Testis (tissue), 2 donors: ENCODE data around the gene DHX40.

Experiments
- POLR2A ChIP-seq: fragments of 450-650 bp; IDR thresholded peaks from one replicate; pipeline ENCODE4 v1.6.1; 2017; ENCODE audit warnings: antibody characterized with exemption, mild to moderate bottlenecking, moderate library complexity
- TF ChIP-seq, protein P1 (sequence below), 3 experiments: fragments of 450-650 bp in 2 of 3; fragments of 200-600 bp in 1 of 3; sonication (generic) in 1 of 3; IDR thresholded peaks; one replicate each; pipeline ENCODE4 v1.5.1; 2016 to 2019; ENCODE audit warnings: antibody characterized with exemption in 3 of 3, mild to moderate bottlenecking in 2 of 3, moderate library complexity in 1 of 3

DNA sequence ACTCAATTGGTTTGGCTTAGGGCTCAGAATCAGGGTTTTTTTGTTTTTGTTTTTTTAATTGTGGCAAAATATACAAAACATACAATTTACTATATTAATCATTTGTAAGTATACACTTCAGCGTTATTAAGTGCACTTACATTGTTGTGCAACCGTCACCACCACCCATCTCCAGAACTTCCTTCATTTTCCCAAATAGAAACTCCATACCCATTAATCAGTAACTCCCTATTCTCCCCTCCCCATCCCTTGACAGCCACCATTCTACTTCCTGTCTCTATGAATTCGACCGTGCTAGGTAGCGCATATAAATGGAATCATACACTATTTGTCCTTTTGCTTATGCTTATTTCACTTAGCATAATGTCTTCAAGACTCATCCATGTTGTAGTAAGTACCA lies 45.2 kb upstream of the DHX40 start:
- TF ChIP-seq, protein P1, sequence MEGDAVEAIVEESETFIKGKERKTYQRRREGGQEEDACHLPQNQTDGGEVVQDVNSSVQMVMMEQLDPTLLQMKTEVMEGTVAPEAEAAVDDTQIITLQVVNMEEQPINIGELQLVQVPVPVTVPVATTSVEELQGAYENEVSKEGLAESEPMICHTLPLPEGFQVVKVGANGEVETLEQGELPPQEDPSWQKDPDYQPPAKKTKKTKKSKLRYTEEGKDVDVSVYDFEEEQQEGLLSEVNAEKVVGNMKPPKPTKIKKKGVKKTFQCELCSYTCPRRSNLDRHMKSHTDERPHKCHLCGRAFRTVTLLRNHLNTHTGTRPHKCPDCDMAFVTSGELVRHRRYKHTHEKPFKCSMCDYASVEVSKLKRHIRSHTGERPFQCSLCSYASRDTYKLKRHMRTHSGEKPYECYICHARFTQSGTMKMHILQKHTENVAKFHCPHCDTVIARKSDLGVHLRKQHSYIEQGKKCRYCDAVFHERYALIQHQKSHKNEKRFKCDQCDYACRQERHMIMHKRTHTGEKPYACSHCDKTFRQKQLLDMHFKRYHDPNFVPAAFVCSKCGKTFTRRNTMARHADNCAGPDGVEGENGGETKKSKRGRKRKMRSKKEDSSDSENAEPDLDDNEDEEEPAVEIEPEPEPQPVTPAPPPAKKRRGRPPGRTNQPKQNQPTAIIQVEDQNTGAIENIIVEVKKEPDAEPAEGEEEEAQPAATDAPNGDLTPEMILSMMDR (IDR thresholded peaks at IDR 0.05), result no peak
- no peak for TF ChIP-seq POLR2A
